OCI-LY7 (cell line): ENCODE measurements around the gene FMNL2. TPM values are rescaled to one million over a fixed set of nuclear protein-coding genes. Genes with fewer than 3 reads are reported as not detected.

Source experiments
- BruUV-seq: library from RNA; stranded (reverse); fragments of 400-500 nt; replicated peaks from 2 replicates; lab custom pipeline; 2021; lab: Mats Ljungman, UMichigan
- CTCF ChIA-PET: fragments of 300-600 bp; sonication (Branson Sonifier 250); formaldehyde crosslinking; loops from one replicate; lab custom pipeline; 2022; ENCODE audit warnings: antibody characterized with exemption; ENCODE audit not compliant: unreplicated experiment; lab: Charles Lee
- POLR2A ChIA-PET: fragments of 300-600 bp; sonication (Branson Sonifier 250); formaldehyde crosslinking; loops from one replicate; lab custom pipeline; 2022; ENCODE audit warnings: antibody characterized with exemption; lab: Charles Lee
- DNase-seq: peaks from one replicate; pipeline ENCODE4 v3.0.0-alpha.2; 2015; ENCODE audit warnings: low spot score
- H2AFZ ChIP-seq: fragments of 200-600 bp; sonication (generic), shearing (Covaris generic); 2 replicates; pipeline ENCODE4 v1.6.1; 2014; ENCODE audit warnings: mild to moderate bottlenecking, antibody characterized with exemption, low read length, moderate library complexity
- H3K27ac ChIP-seq: fragments of 200-600 bp; sonication (generic); 2 replicates; pipeline ENCODE4 v1.5.1; 2014; ENCODE audit warnings: mixed run types, low read depth, mild to moderate bottlenecking, moderate library complexity, low read length, inconsistent platforms; ENCODE audit not compliant: poor library complexity, severe bottlenecking
- H3K36me3 ChIP-seq: fragments of 200-600 bp; sonication (generic); 2 replicates; pipeline ENCODE4 v1.6.1; 2014; ENCODE audit warnings: mild to moderate bottlenecking, antibody characterized with exemption, low read length, moderate library complexity, mixed read lengths; ENCODE audit not compliant: insufficient read depth
- H3K4me1 ChIP-seq: fragments of 200-600 bp; sonication (generic); 2 replicates; pipeline ENCODE4 v1.5.1; 2014; ENCODE audit warnings: mild to moderate bottlenecking, low read length; ENCODE audit not compliant: insufficient read depth, poor library complexity, severe bottlenecking
- H3K4me2 ChIP-seq: fragments of 200-600 bp; sonication (generic); 2 replicates; pipeline ENCODE4 v1.6.1; 2014; ENCODE audit warnings: mild to moderate bottlenecking, low read length
- H3K4me3 ChIP-seq: fragments of 200-600 bp; sonication (generic); 2 replicates; pipeline ENCODE4 v1.5.1; 2014; ENCODE audit warnings: mild to moderate bottlenecking, low read depth, low read length; ENCODE audit not compliant: poor library complexity, severe bottlenecking
- H3K79me2 ChIP-seq: fragments of 200-600 bp; sonication (generic); 2 replicates; pipeline ENCODE4 v1.6.1; 2016; ENCODE audit warnings: low read depth, mild to moderate bottlenecking, low read length, moderate library complexity, mixed read lengths; ENCODE audit not compliant: insufficient read depth
- H3K9me2 ChIP-seq: fragments of 200-600 bp; sonication (generic); 2 replicates; pipeline ENCODE4 v1.6.1; 2016; ENCODE audit warnings: mild to moderate bottlenecking, low read length, mixed read lengths; ENCODE audit not compliant: insufficient read depth
- H3K9me3 ChIP-seq: fragments of 200-600 bp; sonication (generic); 2 replicates; pipeline ENCODE4 v1.6.1; 2014; ENCODE audit warnings: mild to moderate bottlenecking, mixed run types, low read length, mixed read lengths
- H4K20me1 ChIP-seq: fragments of 200-600 bp; sonication (generic); 2 replicates; pipeline ENCODE4 v1.6.1; 2014; ENCODE audit warnings: mild to moderate bottlenecking, antibody characterized with exemption, low read length, moderate library complexity, mixed read lengths; ENCODE audit not compliant: insufficient read depth
- EZH2phosphoT487 ChIP-seq: fragments of 200-600 bp; sonication (generic); IDR thresholded peaks from 2 replicates; pipeline ENCODE4 v1.6.1; 2018; ENCODE audit warnings: low read depth, borderline replicate concordance, mild to moderate bottlenecking, mixed run types, antibody characterized with exemption, low read length, moderate library complexity, mixed read lengths
- intact Hi-C: fragments of 100-400 bp; cut with micrococcal nuclease; formaldehyde crosslinking; loops from one replicate; pipeline ENCODE4 v1.10.0; 2022; ENCODE audit not compliant: unreplicated experiment
- total RNA-seq, 2 experiments: library from RNA; depleted of rRNA in 1 of 2; stranded (reverse); fragments of >200 nt in 1 of 2; shearing (Covaris generic) in 1 of 2; gene quantifications; 2 replicates each; pipeline ENCODE4 v1.2.3, GENCODE V29; 2014 to 2022
- TF ChIP-seq, protein P1 (sequence below): fragments of 200-600 bp; sonication (generic); conservative IDR thresholded peaks from 2 replicates; pipeline ENCODE4 v1.5.1; 2014; ENCODE audit warnings: mild to moderate bottlenecking, antibody characterized with exemption, low read length, moderate library complexity, mixed read lengths

Gene FMNL2
- total RNA-seq, 2 experiments from 2014 or later, result 0.03 to 0.21 TPM

DNA sequence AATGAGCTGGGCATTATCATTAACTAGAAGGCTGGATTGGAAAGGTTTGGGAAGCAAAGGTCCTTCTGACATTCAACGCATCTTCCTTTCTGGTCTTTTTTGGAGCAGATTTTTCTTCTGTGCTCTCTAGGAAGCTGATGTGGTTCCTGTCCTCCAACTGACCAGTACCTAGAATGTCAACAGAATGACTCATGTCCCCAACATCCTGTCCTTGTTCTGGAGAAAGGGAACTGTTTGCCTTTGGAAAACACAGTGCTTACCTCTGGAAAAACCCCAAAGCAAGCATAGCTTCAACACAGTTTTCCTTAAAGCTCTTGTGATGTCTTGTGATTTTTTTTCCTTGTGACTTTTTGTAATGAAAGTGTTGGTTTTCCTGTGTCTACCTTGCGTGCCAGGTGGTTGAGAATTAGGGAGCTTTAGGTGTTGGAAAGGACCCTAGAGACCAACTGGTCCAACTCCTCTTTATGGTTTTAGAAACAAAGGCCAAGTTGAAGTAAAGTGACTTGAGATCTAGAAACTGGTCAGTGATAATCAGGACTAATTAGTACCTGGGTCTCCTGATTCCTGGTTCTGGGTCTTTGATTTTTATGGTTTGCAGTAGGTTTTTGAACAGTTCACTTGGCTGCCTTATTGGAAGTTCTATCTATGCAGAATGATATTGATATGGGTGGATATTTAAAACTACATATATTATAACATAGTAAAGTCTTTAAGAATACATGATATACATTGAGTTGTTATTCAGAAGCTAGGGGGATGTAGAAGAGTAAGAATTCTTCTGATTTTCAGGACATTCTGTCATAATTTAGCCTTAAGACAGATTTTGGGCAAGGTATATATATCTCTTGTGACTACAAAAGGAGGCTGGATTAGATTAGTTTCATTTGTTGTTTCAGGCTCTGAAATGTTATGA is 70.5 kb downstream of the FMNL2 start:
- Histone ChIP-seq H4K20me1 (no peaks in the 10 kb centered on the region), H3K27ac (no peak overlapping the region), H3K9me3 (no peaks in the 10 kb centered on the region), H3K4me2 (no peak overlapping the region), H3K4me1 (no peaks in the 10 kb centered on the region), H3K79me2 (no peaks in the 10 kb centered on the region), H3K9me2 (no peaks in the 10 kb centered on the region), H3K36me3 (no peaks in the 10 kb centered on the region), H2AFZ (no peak overlapping the region), H3K4me3 (no peak overlapping the region)
- intact Hi-C loops, result no loop called here
- no TSS peak for BruUV-seq
- POLR2A ChIA-PET, result no interaction called here
- DNase-seq, result no peak
- TF ChIP-seq, protein P1, sequence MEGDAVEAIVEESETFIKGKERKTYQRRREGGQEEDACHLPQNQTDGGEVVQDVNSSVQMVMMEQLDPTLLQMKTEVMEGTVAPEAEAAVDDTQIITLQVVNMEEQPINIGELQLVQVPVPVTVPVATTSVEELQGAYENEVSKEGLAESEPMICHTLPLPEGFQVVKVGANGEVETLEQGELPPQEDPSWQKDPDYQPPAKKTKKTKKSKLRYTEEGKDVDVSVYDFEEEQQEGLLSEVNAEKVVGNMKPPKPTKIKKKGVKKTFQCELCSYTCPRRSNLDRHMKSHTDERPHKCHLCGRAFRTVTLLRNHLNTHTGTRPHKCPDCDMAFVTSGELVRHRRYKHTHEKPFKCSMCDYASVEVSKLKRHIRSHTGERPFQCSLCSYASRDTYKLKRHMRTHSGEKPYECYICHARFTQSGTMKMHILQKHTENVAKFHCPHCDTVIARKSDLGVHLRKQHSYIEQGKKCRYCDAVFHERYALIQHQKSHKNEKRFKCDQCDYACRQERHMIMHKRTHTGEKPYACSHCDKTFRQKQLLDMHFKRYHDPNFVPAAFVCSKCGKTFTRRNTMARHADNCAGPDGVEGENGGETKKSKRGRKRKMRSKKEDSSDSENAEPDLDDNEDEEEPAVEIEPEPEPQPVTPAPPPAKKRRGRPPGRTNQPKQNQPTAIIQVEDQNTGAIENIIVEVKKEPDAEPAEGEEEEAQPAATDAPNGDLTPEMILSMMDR, result no peak
- TF ChIP-seq EZH2phosphoT487, result no peak
- CTCF ChIA-PET, result no interaction called here

DNA sequence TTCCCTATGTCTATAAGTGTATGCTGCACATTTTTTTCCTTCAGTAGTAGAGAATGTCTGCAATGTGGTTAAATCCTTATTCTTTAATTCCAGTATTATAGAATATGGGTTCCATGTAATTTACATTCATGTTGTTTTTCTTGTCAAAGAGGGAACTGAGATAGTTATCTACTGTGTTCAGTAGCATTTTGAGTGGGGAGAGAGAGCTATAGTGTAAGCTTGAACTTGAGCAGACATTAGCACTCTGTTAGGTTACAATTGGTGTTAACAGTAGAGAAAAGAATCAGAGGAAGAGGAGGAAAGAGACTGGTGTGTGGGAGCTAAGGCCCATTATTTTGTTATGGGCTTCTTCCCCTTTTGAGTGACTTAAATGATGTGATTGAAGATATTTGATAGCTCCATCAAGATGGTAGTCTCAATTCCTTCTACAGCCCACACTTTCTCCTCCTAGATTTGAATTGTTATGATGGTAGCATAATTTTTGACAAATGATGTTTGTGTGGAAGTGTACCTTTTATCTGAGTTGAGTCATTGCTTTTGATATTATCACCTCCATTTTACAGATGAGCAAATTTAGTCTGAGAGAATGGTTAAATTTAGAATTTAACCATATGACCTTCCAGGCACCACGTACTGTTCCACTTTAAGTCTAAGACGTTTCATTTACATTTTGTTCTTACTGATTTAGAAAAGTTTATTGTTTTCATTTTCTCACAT is 71.3 kb downstream of the FMNL2 start:
- TF ChIP-seq, protein P1, result no peak
- no peak for TF ChIP-seq EZH2phosphoT487
- Histone ChIP-seq H3K27ac (no peak overlapping the region), H2AFZ (no peak overlapping the region), H3K4me1 (no peaks in the 10 kb centered on the region), H3K9me2 (no peaks in the 10 kb centered on the region), H3K36me3 (no peaks in the 10 kb centered on the region), H3K4me2 (no peak overlapping the region), H3K9me3 (no peaks in the 10 kb centered on the region), H3K4me3 (no peak overlapping the region), H4K20me1 (no peaks in the 10 kb centered on the region), H3K79me2 (no peaks in the 10 kb centered on the region)
- intact Hi-C loops, result no loop called here
- POLR2A ChIA-PET, result interaction anchor here (0.5 kb wide), 1 partner anchor 1228 kb away, joined by 3 read pairs; no protein-coding TSS in a partner anchor
- BruUV-seq, result no TSS peak
- DNase-seq, result no peak
- CTCF ChIA-PET, result no interaction called here
